PC-9 (cell line): ENCODE data around the gene ARHGAP26. TPM values are rescaled to one million over a fixed set of nuclear protein-coding genes. Genes with fewer than 3 reads are reported as not detected.

Experiments
- BruUV-seq: library from RNA; stranded (reverse); fragments of 400-500 nt; replicated peaks from 2 replicates; lab custom pipeline; 2021; lab: Mats Ljungman, UMichigan
- CTCF ChIA-PET: fragments of 300-600 bp; sonication (Branson Sonifier 250); formaldehyde crosslinking; loops from one replicate; lab custom pipeline; 2022; ENCODE audit warnings: antibody characterized with exemption; lab: Charles Lee
- POLR2A ChIA-PET: fragments of 300-600 bp; sonication (Branson Sonifier 250); formaldehyde crosslinking; loops from one replicate; lab custom pipeline; 2022; ENCODE audit warnings: antibody characterized with exemption; ENCODE audit not compliant: unreplicated experiment; lab: Charles Lee
- DNase-seq, 2 experiments: peaks; one replicate each; pipeline versions ENCODE4 v3.0.0 to v3.0.0-alpha.2; 2015 to 2022; ENCODE audit warnings: mixed read lengths in 1 of 2
- H2AFZ ChIP-seq: fragments of 200-600 bp; sonication (generic); 2 replicates; pipeline ENCODE4 v1.8.1; 2017; ENCODE audit warnings: antibody characterized with exemption
- H3F3A ChIP-seq: fragments of 200-600 bp; sonication (generic); 2 replicates; pipeline ENCODE4 v1.8.1; 2017; ENCODE audit warnings: antibody characterized with exemption, mild to moderate bottlenecking, low read depth; ENCODE audit not compliant: insufficient read depth
- H3K27ac ChIP-seq: fragments of 200-600 bp; sonication (generic); 2 replicates; pipeline ENCODE4 v1.6.1; 2016; ENCODE audit warnings: mixed run types
- H3K27me3 ChIP-seq: fragments of 200-600 bp; sonication (generic); 2 replicates; pipeline ENCODE4 v1.6.1; 2016; ENCODE audit warnings: low read depth, mixed run types; ENCODE audit not compliant: insufficient read depth
- H3K36me3 ChIP-seq: fragments of 200-600 bp; sonication (generic); 2 replicates; pipeline ENCODE4 v1.6.1; 2016; ENCODE audit warnings: low read depth, mixed run types
- H3K4me1 ChIP-seq: fragments of 200-600 bp; sonication (generic); replicated peaks from 2 replicates; pipeline ENCODE4 v1.6.1; 2016; ENCODE audit warnings: mixed run types; ENCODE audit not compliant: insufficient read depth
- H3K4me2 ChIP-seq: fragments of 200-600 bp; sonication (generic); 2 replicates; pipeline ENCODE4 v1.6.1; 2017; ENCODE audit warnings: mixed run types
- H3K4me3 ChIP-seq: fragments of 200-600 bp; sonication (generic); 2 replicates; pipeline ENCODE4 v1.6.1; 2016; ENCODE audit warnings: mixed run types
- H3K79me2 ChIP-seq: fragments of 200-600 bp; sonication (generic); 2 replicates; pipeline ENCODE4 v1.6.1; 2017; ENCODE audit warnings: low read depth, mixed run types
- H3K9me2 ChIP-seq: fragments of 200-600 bp; sonication (generic); 2 replicates; pipeline ENCODE4 v1.8.1; 2017; ENCODE audit warnings: mild to moderate bottlenecking; ENCODE audit not compliant: insufficient read depth
- H3K9me3 ChIP-seq: fragments of 200-600 bp; sonication (generic); 2 replicates; pipeline ENCODE4 v1.8.1; 2016; ENCODE audit warnings: low read depth; ENCODE audit not compliant: insufficient read depth
- H4K20me1 ChIP-seq: fragments of 200-600 bp; sonication (generic); 2 replicates; pipeline ENCODE4 v1.8.1; 2017; ENCODE audit not compliant: insufficient read depth
- CTCF ChIP-seq: fragments of 200-600 bp; sonication (generic); conservative IDR thresholded peaks from 2 replicates; pipeline ENCODE4 v1.6.1; 2017; ENCODE audit warnings: mixed run types, antibody characterized with exemption, mild to moderate bottlenecking, moderate library complexity
- EZH2 ChIP-seq: fragments of 200-600 bp; sonication (generic); IDR thresholded peaks from 2 replicates; pipeline ENCODE4 v1.8.0; 2017; ENCODE audit warnings: antibody characterized with exemption, low read depth
- intact Hi-C: fragments of 100-400 bp; cut with micrococcal nuclease; formaldehyde crosslinking; loops from one replicate; pipeline ENCODE4 v1.10.0; 2022; ENCODE audit not compliant: unreplicated experiment
- total RNA-seq: library from RNA; stranded (reverse); gene quantifications from 2 replicates; pipeline ENCODE4 v1.2.3, GENCODE V29; 2021

ARHGAP26 gene
- total RNA-seq, 1 experiment from 2014 or later = 29.7 TPM

GRCh38 chr5:143061161-143061945, 291.2 kb downstream of the ARHGAP26 start:
- peak overlapping the region; percentile 18; the same call in 1 of the 2 replicates for H3K27ac ChIP-seq
- peaks cover 11% of the 10 kb centered on the region for H3K4me1 ChIP-seq
- H3K27me3 ChIP-seq = no peaks in the 10 kb centered on the region
- no peaks in the 10 kb centered on the region for H3K9me2 ChIP-seq
- TF ChIP-seq CTCF (no peak), EZH2 (no peak)
- H3K36me3 ChIP-seq = no peaks in the 10 kb centered on the region; the same call in 1 of the 2 replicates
- no peaks in the 10 kb centered on the region for H4K20me1 ChIP-seq
- H3K4me3 ChIP-seq = no peak overlapping the region
- peaks cover 9% of the 10 kb centered on the region; the same call in 1 of the 2 replicates for H3F3A ChIP-seq
- H3K9me3 ChIP-seq = no peaks in the 10 kb centered on the region
- no peak overlapping the region for H3K4me2 ChIP-seq
- H2AFZ ChIP-seq = no peak overlapping the region
- intact Hi-C loops = no loop called here
- no TSS peak for BruUV-seq
- H3K79me2 ChIP-seq = no peaks in the 10 kb centered on the region
- peak in 1 of 2 experiments; percentile 72 for DNase-seq
- ChIA-PET POLR2A (interaction anchor here (0.5 to 0.6 kb wide), 2 partner anchors 200 to 831 kb away, joined by 3 to 6 read pairs; no protein-coding TSS in a partner anchor), CTCF (no interaction called here)

GRCh38 chr5:143062379-143062778, 292.2 kb downstream of the ARHGAP26 start:
- TF ChIP-seq CTCF (no peak), EZH2 (no peak)
- Histone ChIP-seq H3F3A (peaks cover 9% of the 10 kb centered on the region; the same call in 1 of the 2 replicates), H3K27me3 (no peaks in the 10 kb centered on the region), H3K9me3 (no peaks in the 10 kb centered on the region), H4K20me1 (no peaks in the 10 kb centered on the region), H2AFZ (no peak overlapping the region), H3K27ac (no peak overlapping the region), H3K4me3 (no peak overlapping the region), H3K36me3 (no peaks in the 10 kb centered on the region), H3K9me2 (no peaks in the 10 kb centered on the region), H3K4me1 (peaks cover 11% of the 10 kb centered on the region), H3K4me2 (no peak overlapping the region), H3K79me2 (no peaks in the 10 kb centered on the region)
- no peak for DNase-seq
- no TSS peak for BruUV-seq
- CTCF ChIA-PET = no interaction called here
- POLR2A ChIA-PET = no interaction called here
- intact Hi-C loops = no loop called here

- POLR2A ChIA-PET = no interaction called here
- H2AFZ ChIP-seq = no peak overlapping the region
These were observed 293.2 kb downstream of the ARHGAP26 start for GRCh38 chr5:143063175-143063970.

More at GRCh38 chr5:143063175-143063970, 293.2 kb downstream of the ARHGAP26 start:
- H3K9me3 ChIP-seq = no peaks in the 10 kb centered on the region
- TF ChIP-seq EZH2 (no peak), CTCF (no peak)
- no peaks in the 10 kb centered on the region for H3K27me3 ChIP-seq
- H3K79me2 ChIP-seq = no peaks in the 10 kb centered on the region
- no peaks in the 10 kb centered on the region for H3K36me3 ChIP-seq
- H4K20me1 ChIP-seq = no peaks in the 10 kb centered on the region
- no peak for DNase-seq
- peaks cover 11% of the 10 kb centered on the region for H3K4me1 ChIP-seq
- intact Hi-C loops = no loop called here
- H3K4me3 ChIP-seq = no peak overlapping the region
- BruUV-seq = no TSS peak
- H3F3A ChIP-seq = peaks cover 9% of the 10 kb centered on the region; the same call in 1 of the 2 replicates
- CTCF ChIA-PET = no interaction called here
- no peak overlapping the region for H3K27ac ChIP-seq
- H3K4me2 ChIP-seq = no peak overlapping the region
- H3K9me2 ChIP-seq = no peaks in the 10 kb centered on the region
